GM19452 (cell line): Measurements from ENCODE around the gene TCF7L1.

ENCODE experiments used
- ATAC-seq: cut with Tn5 transposase; IDR thresholded peaks from one replicate; pipeline ENCODE4 v1.9.1; 2021; ENCODE audit not compliant: unreplicated experiment

Gene TCF7L1

GRCh38 chr2:85273738-85274731, 140.8 kb downstream of the TCF7L1 start:
- no peak for ATAC-seq

- no peak for ATAC-seq
These were observed 142.9 kb downstream of the TCF7L1 start for GRCh38 chr2:85275984-85276540.

- no peak for ATAC-seq
These were observed 143.5 kb downstream of the TCF7L1 start for GRCh38 chr2:85276571-85277118.

GRCh38 chr2:85277416-85278158, 144.4 kb downstream of the TCF7L1 start:
- ATAC-seq: no peak

- ATAC-seq: no peak
These were observed 145.2 kb downstream of the TCF7L1 start for GRCh38 chr2:85278361-85278760.

- no peak for ATAC-seq
These were observed 148.4 kb downstream of the TCF7L1 start for GRCh38 chr2:85281553-85281952.

- no peak for ATAC-seq
These were observed 149.7 kb downstream of the TCF7L1 start for GRCh38 chr2:85282914-85283313.

GRCh38 chr2:85283641-85284040, 150.4 kb downstream of the TCF7L1 start:
- no peak for ATAC-seq

- ATAC-seq: no peak
These were observed 153.7 kb downstream of the TCF7L1 start for GRCh38 chr2:85286918-85287317.

- no peak for ATAC-seq
These were observed 154.5 kb downstream of the TCF7L1 start for GRCh38 chr2:85287721-85288120.

GRCh38 chr2:85288244-85288725, 155.1 kb downstream of the TCF7L1 start:
- no peak for ATAC-seq

- no peak for ATAC-seq
These were observed 158.3 kb downstream of the TCF7L1 start for GRCh38 chr2:85291425-85292023.

GRCh38 chr2:85302121-85302520, 168.9 kb downstream of the TCF7L1 start:
- no peak for ATAC-seq

- ATAC-seq: no peak
These were observed 170.8 kb downstream of the TCF7L1 start for GRCh38 chr2:85303780-85304531.

- no peak for ATAC-seq
These were observed 174.3 kb downstream of the TCF7L1 start for GRCh38 chr2:85307527-85307897.

GRCh38 chr2:85308201-85308600, 175.0 kb downstream of the TCF7L1 start:
- no peak for ATAC-seq

GRCh38 chr2:85308896-85309555, 175.8 kb downstream of the TCF7L1 start:
- no peak for ATAC-seq

- no peak for ATAC-seq
These were observed 176.6 kb downstream of the TCF7L1 start for GRCh38 chr2:85309699-85310321.

- ATAC-seq: no peak
These were observed 177.1 kb downstream of the TCF7L1 start for GRCh38 chr2:85310330-85310729.
